Measurements from ENCODE around the gene GRIP2.

GRIP2 gene

DNA sequence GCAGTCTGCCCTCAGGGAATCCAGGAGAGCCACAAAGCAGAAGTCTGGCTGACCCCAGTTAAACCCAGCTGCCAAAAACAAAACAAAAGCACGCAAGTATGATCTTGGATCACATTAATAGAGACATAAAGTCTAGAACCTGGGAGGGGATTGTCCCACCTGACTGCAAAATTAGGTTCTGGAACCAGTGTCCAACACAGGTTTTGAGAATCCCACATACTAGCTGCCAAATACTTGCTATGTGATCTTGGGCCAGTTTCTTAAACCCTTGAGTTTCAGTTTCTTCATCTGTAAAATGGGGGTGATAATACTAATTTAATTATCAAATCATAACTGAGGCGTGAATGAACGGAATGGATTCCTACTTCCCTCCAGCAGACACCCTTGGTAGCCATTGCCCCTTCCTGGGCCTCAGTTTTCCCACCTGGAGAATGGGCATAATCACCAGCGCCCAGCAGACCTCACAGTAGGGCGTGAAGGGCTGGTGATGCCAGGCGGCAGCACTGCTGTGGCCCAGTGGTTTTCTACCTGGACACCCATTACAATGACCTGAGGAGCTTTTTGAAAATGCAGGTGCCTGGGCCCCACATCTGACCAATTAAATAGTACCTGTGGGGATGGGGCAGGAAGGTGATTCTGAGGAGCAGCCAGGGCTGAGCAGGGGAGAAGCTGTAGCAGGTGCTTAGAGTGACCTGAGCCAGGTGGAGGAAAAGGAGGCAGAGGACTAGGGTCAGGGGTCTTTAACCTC, 32.2 kb downstream of the GRIP2 start:
- DNase-seq (ENCODE audit: low read depth in 2 of 3, low spot score in 2 of 3): no peak

DNA sequence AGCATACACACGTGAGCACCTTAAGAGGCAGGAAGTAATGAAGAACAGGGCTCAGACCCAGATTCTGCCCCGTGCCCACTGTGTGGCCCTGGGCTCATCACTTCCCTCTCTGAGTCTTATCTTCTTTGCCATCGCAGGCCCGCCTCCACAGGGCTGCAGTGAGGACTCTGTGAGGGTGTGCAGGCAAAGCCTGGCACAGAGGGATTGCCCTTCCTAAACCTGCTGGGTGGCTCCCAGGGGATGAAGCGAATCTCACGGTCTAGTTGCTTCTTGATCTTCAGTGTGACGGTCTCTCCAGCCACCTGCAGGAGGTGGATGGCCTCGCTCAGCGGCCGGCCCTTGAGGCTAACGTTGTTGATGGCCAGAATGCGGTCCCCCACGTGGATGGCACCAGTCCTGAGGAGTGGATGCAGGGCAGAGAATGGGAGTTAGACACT, 32.8 kb downstream of the GRIP2 start:
- DNase-seq (ENCODE audit: low read depth in 2 of 3, low spot score in 2 of 3): no peak

DNA sequence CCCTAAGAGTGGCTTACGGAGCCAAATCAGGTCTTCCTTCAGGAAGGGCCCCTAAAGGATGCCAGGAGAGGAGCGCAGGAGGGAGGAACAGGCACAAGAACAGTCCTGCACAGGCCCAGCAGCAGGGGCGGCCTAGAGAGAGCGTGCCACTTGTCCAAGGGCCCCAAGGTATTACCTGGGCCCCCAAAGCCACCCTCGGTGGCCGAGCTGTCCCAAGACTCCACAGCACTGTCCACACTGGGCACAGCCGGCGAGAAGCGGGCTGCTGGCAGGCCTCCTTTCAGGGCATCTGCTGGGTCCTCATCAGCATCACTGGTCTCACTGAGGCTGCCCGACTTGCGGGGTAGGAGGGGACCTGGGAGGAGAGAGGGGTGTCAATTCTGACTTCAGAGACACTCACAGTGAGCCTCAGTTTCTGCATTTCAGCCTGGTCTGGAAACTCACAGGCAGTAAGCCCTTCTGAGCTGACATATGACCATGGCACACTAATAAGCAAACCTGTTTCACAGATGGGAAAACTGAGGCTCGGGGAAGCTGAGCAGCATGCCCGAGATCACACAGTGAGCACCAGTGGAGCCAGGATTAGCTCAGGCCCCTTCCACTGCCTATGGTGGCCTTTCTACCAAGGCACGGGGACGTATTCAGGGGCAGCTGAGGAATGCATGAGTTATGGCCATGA, 33.4 kb downstream of the GRIP2 start:
- DNase-seq (ENCODE audit: low read depth in 2 of 3, low spot score in 2 of 3): no peak

DNA sequence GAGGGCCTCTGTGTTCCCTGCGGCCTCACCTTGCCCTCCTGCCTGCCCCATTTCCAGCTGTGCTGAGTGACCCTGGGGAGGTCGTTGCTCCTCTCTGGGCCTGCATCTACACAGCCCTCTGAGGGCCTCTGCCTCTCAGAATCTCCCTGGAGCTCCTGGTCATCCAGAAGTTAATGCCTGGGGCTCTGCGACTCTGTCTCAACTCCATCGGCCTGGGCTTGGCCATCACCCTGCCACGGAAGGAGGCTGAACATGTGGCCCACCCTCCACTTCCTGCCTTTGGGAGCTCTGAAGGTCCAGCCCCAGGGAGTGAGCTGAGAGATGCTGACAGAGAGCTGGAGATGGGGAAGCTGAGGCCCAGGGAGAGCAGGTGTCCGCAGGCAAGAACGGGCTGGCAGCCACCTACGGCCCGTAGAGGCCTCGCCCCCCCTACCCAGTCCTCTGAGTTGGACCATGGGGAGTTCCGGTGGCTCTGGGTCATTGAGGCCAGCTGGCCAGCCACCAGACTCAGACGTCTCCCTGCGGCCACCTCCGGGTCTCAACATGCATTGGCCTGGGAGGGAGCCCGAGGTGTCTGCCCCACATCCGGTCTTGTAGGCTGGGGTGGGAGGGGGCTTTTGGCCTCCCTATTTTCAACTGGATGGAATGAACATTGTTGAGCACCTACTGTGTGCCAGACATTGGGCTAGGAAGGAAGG, 34.2 kb downstream of the GRIP2 start:
- DNase-seq (ENCODE audit: low read depth in 2 of 3, low spot score in 2 of 3): no peak

DNA sequence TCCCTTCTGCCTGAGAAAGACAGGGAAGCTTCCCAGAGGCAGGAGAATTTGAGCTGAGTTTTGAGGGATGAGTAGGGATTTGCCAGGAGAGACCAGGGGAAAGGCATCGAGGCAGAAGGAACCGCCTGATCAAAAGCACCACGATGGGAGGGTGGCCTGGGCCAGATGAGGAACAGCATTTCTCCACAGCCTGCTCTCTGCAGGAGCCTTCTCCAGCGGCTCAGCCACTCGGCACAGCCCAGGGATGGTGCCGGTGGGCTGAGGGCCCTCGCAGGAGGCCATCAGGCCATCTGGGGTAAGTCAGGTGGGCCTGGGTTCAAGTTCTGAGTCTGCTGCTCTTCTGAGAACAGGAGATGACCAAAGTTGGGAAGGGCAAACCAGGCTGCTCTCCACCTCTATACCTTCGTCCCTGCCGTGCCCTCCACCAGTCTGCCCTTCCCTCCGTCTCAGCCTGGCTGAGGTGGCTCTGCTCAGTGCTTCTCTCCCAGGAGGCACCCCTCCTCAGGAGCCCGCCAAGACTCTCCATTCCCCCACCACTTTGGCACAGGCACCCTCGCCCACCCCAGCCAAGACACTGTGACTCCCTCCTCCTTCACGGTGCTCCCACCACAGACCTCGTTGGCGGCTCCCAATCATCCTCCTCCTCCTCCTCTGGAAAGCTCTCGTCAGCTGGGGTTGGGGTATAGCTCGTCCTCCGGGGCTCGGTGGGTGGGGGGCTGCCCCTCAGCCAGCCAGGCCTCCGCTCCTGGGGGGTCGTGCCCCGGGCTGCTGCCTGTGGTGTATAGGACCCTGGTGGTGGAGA, 34.9 kb downstream of the GRIP2 start:
- no peak for DNase-seq (ENCODE audit: low read depth in 2 of 3, low spot score in 2 of 3)

DNA sequence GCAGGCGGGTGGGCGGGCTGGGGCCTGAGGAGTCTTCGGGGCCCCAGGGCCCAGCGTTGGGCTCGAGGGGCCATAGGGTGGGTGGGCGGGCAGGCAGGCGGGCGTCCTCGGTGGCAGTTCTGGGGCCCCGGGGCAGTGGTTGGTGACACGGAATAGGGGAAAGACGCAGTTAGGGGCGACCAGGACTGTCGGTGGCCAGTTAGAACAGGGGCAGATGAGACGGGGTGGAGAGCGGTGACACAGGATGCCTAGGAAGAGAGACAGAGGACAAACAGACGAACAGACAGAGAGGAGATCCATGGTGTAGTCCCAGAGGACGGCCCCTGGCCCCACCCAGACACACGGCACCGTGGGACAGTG, 36.5 kb downstream of the GRIP2 start:
- DNase-seq (ENCODE audit: low read depth in 2 of 3, low spot score in 2 of 3): no peak

DNA sequence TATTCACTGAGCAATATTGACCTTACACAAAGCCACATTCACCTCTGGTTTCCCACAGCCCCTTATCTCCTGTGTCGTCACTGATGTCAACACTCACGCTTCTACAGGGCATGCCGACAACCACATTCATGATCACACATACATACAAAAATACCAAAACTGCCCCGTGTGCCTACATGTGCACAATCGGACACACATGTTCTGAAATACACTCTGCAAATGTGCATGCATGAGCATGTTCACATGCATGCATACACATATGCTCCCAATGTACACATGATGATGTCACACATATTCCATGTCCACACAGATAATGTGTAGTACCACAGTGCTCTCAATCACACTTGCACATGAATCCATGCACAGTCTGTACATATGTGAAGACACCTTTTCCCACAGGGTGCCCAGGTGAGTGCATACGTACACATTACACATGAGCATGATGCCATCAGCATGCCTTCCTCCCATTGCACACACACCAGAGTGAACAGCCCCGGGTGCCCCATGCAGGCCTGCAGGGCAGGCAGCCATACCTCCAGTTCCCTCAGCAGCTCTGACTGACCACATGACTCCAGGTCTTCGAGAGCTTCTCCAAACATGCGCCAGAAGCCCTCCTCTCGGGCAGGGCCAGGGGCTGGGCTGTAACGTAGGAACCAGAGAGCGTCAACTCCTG, 37.0 kb downstream of the GRIP2 start:
- DNase-seq (ENCODE audit: low read depth in 2 of 3, low spot score in 2 of 3): no peak

DNA sequence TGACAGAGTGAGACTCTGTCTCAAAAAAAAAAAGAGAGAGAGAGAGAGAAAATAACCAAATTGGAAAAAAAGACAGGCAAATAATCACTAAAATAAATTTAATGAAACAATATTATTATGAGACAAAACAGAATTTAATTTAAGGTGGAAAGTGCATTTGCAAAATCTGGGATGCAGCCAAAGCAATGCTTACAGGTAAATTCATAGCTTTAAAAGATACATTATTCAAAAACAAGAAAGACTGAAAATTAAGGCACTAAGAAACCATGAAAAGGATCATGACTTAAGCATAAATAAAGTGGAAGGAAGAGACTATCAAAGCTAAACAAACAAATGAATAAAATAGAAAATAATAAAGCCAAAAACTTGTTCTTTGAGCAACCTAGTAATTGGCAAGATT, 37.7 kb downstream of the GRIP2 start:
- DNase-seq (ENCODE audit: low read depth in 2 of 3, low spot score in 2 of 3): no peak

DNA sequence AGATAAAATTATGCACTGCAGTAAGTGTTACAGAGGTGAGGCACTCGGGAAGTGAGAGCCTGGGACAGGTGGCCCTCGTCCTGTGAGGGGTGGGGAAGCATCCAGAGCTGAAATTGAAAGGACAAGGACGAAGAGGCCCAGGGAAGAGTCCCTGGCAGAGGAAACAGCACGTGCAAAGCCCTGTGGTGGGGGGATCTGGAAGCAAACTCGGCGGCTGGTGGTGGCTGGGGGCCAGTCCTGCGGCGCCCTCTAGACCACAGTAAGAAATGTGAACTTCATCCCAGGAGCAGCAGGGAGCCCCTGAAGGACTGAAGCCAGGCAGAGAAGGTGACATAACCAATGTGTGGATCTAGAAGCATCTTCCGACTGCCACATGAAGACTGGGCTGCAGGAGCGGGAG, 42.8 kb downstream of the GRIP2 start:
- no peak for DNase-seq (ENCODE audit: low read depth in 2 of 3, low spot score in 2 of 3)

DNA sequence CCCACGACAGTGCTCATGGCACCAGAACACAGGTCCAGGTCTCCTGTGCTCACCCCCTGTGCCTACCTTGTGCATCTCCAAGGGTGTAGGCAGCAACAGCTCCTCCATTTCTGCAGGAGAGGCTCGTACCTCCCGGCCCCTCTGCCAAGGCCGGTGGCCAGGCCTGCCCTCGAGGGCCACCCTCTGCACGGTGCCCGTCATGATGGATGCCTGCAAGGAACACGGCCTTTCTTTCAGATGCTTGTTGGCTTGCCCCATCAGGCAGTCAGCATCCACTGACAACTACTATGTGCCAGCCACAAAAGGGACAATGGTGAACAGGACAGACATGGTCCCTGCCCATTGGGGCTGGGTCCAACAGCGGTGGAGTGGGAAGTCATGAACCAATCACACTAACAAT, 43.8 kb downstream of the GRIP2 start:
- no peak for DNase-seq (ENCODE audit: low read depth in 2 of 3, low spot score in 2 of 3)

DNA sequence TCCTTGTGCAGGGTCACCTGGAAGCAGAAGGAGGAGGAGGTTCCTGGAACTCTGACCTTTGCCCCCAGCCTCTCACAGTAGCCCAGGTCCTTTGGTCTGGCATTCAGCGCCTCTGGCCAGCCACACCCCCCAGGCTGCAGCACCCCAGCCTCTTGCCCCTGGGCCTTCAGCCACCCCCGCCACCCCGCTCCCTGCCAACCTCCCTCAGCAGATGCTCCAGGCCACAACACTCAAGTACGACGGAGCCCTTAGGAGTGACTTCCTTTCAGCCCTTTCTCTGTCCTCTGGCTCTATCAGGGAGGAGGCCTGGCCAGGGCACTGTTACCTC, 45.2 kb downstream of the GRIP2 start:
- DNase-seq (ENCODE audit: low read depth in 2 of 3, low spot score in 2 of 3): no peak

DNA sequence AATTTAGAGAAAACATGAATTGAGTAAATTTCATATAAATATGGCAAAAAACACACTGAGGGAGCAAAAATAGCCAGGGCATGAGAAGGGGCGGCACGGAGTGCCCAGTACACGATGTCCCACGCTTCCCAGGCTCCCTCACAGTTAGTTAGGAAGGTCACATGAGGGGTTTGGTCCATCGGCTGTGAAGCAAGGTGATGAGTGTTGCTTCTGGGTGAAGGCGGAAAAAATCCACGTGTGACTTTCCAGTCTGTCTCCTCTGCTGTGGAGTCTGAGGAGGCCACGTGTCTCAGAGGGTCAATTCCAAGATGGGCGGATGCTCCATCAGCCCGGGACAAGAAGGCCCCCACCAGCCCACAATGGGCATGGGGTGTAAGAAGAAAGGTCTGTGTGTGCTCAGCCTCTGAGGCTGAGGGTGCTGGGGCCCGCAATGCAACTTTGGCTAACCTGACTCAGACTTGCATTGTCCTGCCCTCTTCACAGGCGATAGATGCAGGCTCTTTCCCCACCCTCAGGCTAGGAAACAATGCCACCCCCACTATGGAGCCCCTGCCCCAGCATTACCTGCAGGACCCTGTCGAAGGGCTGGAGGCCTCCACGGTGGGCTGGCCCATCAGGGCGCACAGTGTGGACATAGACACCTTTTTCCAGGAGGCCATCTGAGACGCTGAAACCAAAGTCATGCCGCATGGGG, 45.7 kb downstream of the GRIP2 start:
- no peak for DNase-seq (ENCODE audit: low read depth in 2 of 3, low spot score in 2 of 3)

DNA sequence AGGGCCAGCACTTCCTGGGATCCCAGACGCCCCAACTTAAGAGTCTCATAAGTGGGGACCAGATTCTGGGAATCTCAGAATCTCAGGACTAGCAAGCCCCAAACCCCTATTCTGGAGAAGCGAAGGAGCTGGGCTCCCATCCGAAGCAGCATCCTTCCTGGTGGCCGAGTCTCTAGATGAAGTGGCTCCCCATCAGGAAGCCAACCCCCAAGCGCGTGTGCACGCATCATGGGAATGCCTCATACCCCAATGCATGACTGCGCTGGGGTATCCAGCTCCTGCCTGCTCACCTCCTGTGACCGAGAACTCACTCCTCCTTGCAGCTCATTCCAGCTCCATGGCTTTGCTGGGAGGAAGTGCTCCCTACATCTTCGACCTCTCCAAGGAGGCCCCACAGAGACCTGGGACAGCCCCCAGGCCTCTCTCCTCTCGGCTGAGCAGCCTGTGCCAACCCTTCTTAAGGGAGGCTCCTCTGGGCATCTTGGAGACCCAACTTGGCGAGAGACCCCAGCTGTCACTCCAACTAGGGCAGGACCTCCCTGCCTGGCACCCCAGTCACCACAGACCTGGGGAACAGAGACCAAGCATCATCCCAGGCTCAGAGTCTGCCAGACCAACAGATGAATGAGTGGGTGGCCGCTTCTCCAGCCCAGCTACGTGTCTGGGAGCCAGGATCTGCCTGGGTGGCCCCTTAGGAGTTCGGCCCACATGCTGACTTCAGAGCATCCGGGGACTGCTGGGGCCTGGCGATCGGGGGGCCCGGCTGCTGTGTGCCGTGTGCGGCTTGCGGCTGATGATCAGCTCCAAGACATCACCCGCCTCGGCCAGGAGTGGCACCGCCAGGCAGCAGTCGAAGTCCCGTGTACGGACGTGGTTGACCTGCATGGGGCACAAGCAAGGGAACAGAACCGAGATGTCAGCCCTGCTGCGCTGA, 46.9 kb downstream of the GRIP2 start:
- DNase-seq (ENCODE audit: low read depth in 2 of 3, low spot score in 2 of 3): no peak

DNA sequence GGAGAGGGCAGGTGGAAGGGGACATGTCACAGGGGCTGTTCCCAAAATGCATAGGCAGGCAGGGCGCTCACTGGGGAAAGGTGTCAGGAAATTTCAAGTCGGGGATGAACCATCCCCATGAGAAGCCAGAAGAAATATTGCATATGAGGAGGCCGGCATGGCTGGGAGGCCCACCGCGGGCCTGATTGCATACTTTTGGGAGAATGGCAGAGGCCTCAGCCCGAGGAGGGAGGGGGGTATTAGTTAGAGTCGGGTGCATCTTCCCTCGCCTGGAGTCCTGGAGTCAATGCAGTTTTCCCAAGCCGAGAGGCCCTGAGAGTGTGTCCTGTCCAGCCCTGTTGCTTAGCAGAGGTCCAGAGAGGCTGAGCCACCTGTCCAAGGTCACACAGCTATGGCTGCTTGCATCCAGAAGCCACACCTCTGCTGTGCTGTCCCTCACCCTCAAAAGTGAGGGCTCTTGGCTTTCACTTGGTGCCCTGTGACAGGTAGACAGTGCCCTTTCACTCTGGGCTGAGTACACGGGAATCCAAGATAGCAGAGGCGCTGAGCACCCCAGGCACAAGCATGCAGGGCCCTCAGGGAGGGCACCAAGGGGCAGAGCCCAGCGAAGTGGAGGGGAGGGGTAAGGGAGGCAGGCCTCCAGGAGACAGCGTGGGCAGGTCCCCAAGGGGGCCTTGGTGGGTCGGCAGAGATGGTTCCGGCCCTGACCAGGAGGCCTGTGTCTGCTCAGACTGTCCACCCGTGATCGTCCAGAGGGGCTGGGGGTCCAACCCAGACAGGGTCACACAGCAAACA, 48.5 kb downstream of the GRIP2 start:
- no peak for DNase-seq (ENCODE audit: low read depth in 2 of 3, low spot score in 2 of 3)

DNA sequence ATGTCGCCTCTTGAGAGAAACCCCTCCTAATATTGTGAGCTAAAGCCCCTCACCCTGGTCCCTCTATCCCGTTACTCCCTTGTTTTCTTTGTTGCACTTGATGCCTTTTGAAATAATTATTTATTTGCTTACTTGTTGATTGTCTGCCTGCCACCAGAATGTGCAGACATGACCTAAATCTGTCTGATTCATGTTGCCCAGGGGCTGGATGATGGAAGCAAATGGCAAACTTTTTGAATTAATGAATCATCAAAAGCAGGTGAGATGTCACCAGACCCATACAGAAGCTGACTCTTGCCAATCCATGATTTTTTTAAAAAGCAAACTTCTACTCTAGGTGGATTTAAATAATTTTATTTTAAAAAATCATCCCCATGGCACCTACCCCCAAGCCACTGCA, 49.3 kb downstream of the GRIP2 start:
- no peak for DNase-seq (ENCODE audit: low read depth in 2 of 3, low spot score in 2 of 3)

DNA sequence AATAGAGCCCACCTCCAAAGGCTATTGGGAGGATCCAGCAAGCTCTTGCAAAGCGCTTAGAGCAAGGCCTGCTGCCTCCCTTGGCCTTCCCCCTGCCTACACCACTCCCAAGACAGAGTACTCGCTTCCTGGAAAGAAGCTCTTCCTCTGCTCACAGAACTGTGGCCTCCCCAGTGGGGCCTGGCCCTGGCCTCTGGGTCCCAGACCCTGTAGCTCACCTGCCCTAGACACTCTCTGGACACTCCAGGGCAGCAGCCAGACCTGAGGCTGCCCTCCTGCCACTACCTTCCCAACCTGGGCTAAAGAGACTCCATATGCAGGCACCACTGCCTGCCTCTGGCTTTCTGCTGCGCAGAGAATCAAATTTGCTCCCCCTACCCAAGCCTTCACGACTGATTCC, 49.9 kb downstream of the GRIP2 start:
- DNase-seq (ENCODE audit: low read depth in 2 of 3, low spot score in 2 of 3): no peak

DNA sequence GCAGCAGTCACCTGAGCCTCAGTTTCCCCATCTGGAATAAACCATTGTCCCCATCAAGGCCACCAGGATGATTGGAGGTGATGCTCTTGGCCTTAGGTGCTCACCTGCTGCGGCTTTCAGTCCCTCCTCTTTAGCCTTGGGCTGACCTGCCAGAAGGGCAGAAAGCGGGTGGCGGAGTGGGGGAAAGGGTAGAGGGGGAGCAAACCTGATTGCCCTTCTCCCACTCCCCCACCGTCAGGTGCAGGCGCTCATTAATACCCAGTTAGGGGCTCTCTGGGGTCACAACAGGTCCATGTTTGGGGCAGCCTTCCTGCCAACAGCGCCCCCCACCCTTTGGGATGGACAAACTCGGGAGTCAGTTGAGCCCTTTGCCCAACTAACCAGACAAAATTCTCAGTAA, 50.5 kb downstream of the GRIP2 start:
- DNase-seq (ENCODE audit: low read depth in 2 of 3, low spot score in 2 of 3): no peak

DNA sequence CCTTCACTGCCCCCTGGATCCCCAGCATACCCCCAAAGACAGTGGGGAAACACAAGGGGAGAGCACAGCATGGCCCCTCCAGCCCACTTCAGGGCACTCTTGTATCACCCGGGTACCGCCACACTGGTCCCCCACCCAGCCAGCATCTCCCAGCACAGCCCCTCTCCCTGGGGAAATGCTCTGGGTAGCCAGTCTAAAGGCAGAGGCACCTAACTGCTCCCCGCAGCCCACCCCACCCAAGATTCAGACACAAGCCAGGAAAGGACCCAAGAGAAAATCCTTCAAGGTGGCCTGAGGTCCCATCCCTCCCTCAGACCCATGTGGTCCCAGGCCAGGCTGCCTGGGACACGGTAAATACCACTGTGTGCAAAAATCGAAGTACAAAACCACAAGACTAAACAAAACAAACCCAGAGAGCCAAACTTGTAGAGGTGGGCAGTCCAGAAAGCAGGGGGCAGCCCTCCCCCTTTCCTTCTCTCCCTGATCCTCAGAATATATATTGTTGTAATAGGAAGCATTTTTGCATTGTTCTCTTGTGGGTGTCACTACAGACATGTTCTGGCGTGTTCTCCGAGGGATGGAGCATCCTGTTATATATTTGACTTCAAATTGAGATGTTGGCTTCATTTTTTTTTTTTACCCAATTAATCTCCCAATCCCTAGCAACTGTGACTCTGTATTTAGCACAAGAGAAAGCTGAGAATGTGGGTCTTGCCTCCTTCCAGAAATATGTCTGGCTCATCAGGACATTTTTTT, 51.7 kb downstream of the GRIP2 start:
- DNase-seq (ENCODE audit: low read depth in 2 of 3, low spot score in 2 of 3): no peak

Measured in activated CD8-positive, alpha-beta memory T cell treated with anti-CD3 and anti-CD28 coated beads for 48 hours (primary cell).